Keratinocyte (primary cell): ENCODE results near the gene SYNE4. TPM values are rescaled to one million over a fixed set of nuclear protein-coding genes. Genes with fewer than 3 reads are reported as not detected.
"Not testable (repeated sequence)": the region's sequence is repeated elsewhere in the genome, so short reads cannot be mapped to it uniquely, and the experiment has no call there.

ENCODE experiments used
- DNase-seq: peaks from one replicate; pipeline ENCODE4 v3.0.0-alpha.2; 2011; ENCODE audit warnings: low read depth, missing footprints, low spot score
- FAIRE-seq: peaks from 2 replicates; lab custom pipeline; 2011; peaks lifted over from hg19 to GRCh38; lab: Jason Lieb, UNC
- H2AFZ ChIP-seq: 2 replicates; pipeline ENCODE4 v1.6.0; 2012; ENCODE audit warnings: low read length, control low read depth, inconsistent platforms; ENCODE audit not compliant: control insufficient read depth
- H3K27ac ChIP-seq: 2 replicates; pipeline ENCODE4 v1.5.1; 2011; ENCODE audit warnings: low read length; ENCODE audit not compliant: control insufficient read depth, insufficient read depth
- H3K27me3 ChIP-seq: 3 replicates; pipeline ENCODE4 v1.6.0; 2011; ENCODE audit warnings: low read length; ENCODE audit not compliant: control insufficient read depth, insufficient read depth; ENCODE audit errors: extremely low read depth
- H3K36me3 ChIP-seq, 2 experiments: 2 replicates in 1 of 2; 3 replicates in 1 of 2; pipeline ENCODE4 v1.5.1; 2011; ENCODE audit warnings: low read length in 2 of 2, mild to moderate bottlenecking in 1 of 2; ENCODE audit not compliant: control insufficient read depth in 2 of 2, insufficient read depth in 2 of 2; ENCODE audit errors: extremely low read depth in 1 of 2
- H3K4me1 ChIP-seq: 3 replicates; pipeline ENCODE4 v1.5.1; 2011; ENCODE audit warnings: low read length; ENCODE audit not compliant: control insufficient read depth, insufficient read depth; ENCODE audit errors: extremely low read depth
- H3K4me2 ChIP-seq: 3 replicates; pipeline ENCODE4 v1.6.0; 2011; ENCODE audit warnings: low read depth, low read length; ENCODE audit not compliant: control insufficient read depth, insufficient read depth; ENCODE audit errors: extremely low read depth
- H3K4me3 ChIP-seq, 3 experiments: fragments of 200-600 bp in 1 of 3; sonication (generic) in 1 of 3; 2 replicates in 2 of 3; 3 replicates in 1 of 3; pipeline ENCODE4 v1.5.1; 2011 to 2016; ENCODE audit warnings: low read length in 3 of 3, mild to moderate bottlenecking in 3 of 3, control low read depth in 2 of 3, inconsistent platforms in 1 of 3, low read depth in 1 of 3, mixed read lengths in 1 of 3, mixed run types in 1 of 3, moderate library complexity in 1 of 3; ENCODE audit not compliant: control insufficient read depth in 2 of 3, insufficient read depth in 2 of 3; ENCODE audit errors: extremely low read depth in 1 of 3
- H3K79me2 ChIP-seq: 2 replicates; pipeline ENCODE4 v1.6.0; 2012; ENCODE audit warnings: low read length; ENCODE audit not compliant: control insufficient read depth, insufficient read depth
- H3K9ac ChIP-seq: 3 replicates; pipeline ENCODE4 v1.6.0; 2011; ENCODE audit warnings: low read length; ENCODE audit not compliant: control insufficient read depth, insufficient read depth; ENCODE audit errors: extremely low read depth
- H3K9me1 ChIP-seq: 3 replicates; pipeline ENCODE4 v1.6.0; 2011; ENCODE audit warnings: low read length; ENCODE audit not compliant: control insufficient read depth, insufficient read depth; ENCODE audit errors: extremely low read depth
- H3K9me3 ChIP-seq: 2 replicates; pipeline ENCODE4 v1.5.1; 2012; ENCODE audit warnings: low read depth, low read length; ENCODE audit not compliant: control insufficient read depth
- H4K20me1 ChIP-seq: 3 replicates; pipeline ENCODE4 v1.6.0; 2011; ENCODE audit warnings: low read length; ENCODE audit not compliant: control insufficient read depth, insufficient read depth; ENCODE audit errors: extremely low read depth
- EZH2 ChIP-seq: IDR thresholded peaks from one replicate; pipeline ENCODE4 v1.6.1; 2012; ENCODE audit warnings: inconsistent platforms, mild to moderate bottlenecking, low read length, moderate library complexity
- dilution Hi-C: fragments of 300-500 bp; cut with MboI; formaldehyde crosslinking; loops from one replicate; pipeline ENCODE4 v1.7.0; 2020; ENCODE audit warnings: low sequenced_read_pairs; ENCODE audit not compliant: extremely low pct_ligation_motif_present
- polyA plus RNA-seq, 5 experiments: library from polyadenylated mRNA; depleted of rRNA in 3 of 5; stranded (reverse) in 3 of 5; stranded (forward) in 1 of 5; unstranded in 1 of 5; fragments of >200 nt; gene quantifications; 1 replicate in 1 of 5; 2 replicates in 3 of 5; 3 replicates in 1 of 5; pipeline versions ENCODE4 v1.2.1 to v1.2.3, GENCODE V29; 2011 to 2012; ENCODE audit warnings: missing spikeins in 2 of 5, low read depth in 1 of 5, low replicate concordance in 1 of 5
- TF ChIP-seq, protein P1 (sequence below), 3 experiments: IDR thresholded peaks in 1 of 3; conservative IDR thresholded peaks in 1 of 3; optimal IDR thresholded peaks in 1 of 3; 2 replicates in 2 of 3; 3 replicates in 1 of 3; pipeline versions ENCODE3 to v1.5.1; 2011; ENCODE audit warnings: low read length in 3 of 3, mild to moderate bottlenecking in 3 of 3, moderate library complexity in 2 of 3, control low read depth in 1 of 3, inconsistent platforms in 1 of 3; ENCODE audit not compliant: insufficient read depth in 2 of 3; ENCODE audit errors: extremely low read depth in 1 of 3

SYNE4 gene
- polyA plus RNA-seq, 1 donor (not counting 4 experiments of a cell fraction or from before 2014, with no cell fraction given), result 0.28 TPM

- H3K9me1 ChIP-seq, result no peaks in the 10 kb centered on the region
- no peaks in the 10 kb centered on the region for H3K36me3 ChIP-seq
- FAIRE-seq (no peak), DNase-seq (no peak)
- H3K4me1 ChIP-seq, result no peaks in the 10 kb centered on the region
- H4K20me1 ChIP-seq, result no peaks in the 10 kb centered on the region
- H2AFZ ChIP-seq, result no peak overlapping the region
- no peak overlapping the region for H3K9ac ChIP-seq
- no peaks in the 10 kb centered on the region for H3K9me3 ChIP-seq
- dilution Hi-C loops, result no loop called here
- no peak overlapping the region for H3K4me3 ChIP-seq
- no peak overlapping the region for H3K27ac ChIP-seq
- no peaks in the 10 kb centered on the region for H3K79me2 ChIP-seq
- peaks cover 8% of the 10 kb centered on the region for H3K27me3 ChIP-seq
- H3K4me2 ChIP-seq, result no peak overlapping the region
- no peak for TF ChIP-seq EZH2
- TF ChIP-seq, protein P1, sequence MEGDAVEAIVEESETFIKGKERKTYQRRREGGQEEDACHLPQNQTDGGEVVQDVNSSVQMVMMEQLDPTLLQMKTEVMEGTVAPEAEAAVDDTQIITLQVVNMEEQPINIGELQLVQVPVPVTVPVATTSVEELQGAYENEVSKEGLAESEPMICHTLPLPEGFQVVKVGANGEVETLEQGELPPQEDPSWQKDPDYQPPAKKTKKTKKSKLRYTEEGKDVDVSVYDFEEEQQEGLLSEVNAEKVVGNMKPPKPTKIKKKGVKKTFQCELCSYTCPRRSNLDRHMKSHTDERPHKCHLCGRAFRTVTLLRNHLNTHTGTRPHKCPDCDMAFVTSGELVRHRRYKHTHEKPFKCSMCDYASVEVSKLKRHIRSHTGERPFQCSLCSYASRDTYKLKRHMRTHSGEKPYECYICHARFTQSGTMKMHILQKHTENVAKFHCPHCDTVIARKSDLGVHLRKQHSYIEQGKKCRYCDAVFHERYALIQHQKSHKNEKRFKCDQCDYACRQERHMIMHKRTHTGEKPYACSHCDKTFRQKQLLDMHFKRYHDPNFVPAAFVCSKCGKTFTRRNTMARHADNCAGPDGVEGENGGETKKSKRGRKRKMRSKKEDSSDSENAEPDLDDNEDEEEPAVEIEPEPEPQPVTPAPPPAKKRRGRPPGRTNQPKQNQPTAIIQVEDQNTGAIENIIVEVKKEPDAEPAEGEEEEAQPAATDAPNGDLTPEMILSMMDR (optimal IDR thresholded peaks at IDR 0.05 in 1 of 3, IDR thresholded peaks at IDR 0.05 in 1 of 3, conservative IDR thresholded peaks at IDR 0.05 in 1 of 3; ENCODE audit: extremely low read depth in 1 of 3, insufficient read depth in 2 of 3, low read length in 3 of 3), result no peak
Measured at GRCh38 chr19:35983177-35983576, 25.4 kb downstream of the SYNE4 start.

GRCh38 chr19:35980997-35981396 lies 27.6 kb downstream of the SYNE4 start:
- H3K9me3 ChIP-seq, H4K20me1 ChIP-seq, DNase-seq, H3K9ac ChIP-seq, FAIRE-seq, H3K4me3 ChIP-seq, H3K9me1 ChIP-seq, H3K79me2 ChIP-seq, H3K27ac ChIP-seq, H3K27me3 ChIP-seq, H3K36me3 ChIP-seq, H3K4me2 ChIP-seq, dilution Hi-C loops, H2AFZ ChIP-seq, H3K4me1 ChIP-seq: not testable (repeated sequence)

GRCh38 chr19:35978832-35979365 lies 29.7 kb downstream of the SYNE4 start:
- dilution Hi-C loops, result no loop called here
- no peaks in the 10 kb centered on the region for H3K4me1 ChIP-seq
- FAIRE-seq, result no peak
- TF ChIP-seq, protein P1 (optimal IDR thresholded peaks at IDR 0.05 in 1 of 3, IDR thresholded peaks at IDR 0.05 in 1 of 3, conservative IDR thresholded peaks at IDR 0.05 in 1 of 3; ENCODE audit: extremely low read depth in 1 of 3, insufficient read depth in 2 of 3, low read length in 3 of 3), result no peak
- no peak for TF ChIP-seq EZH2
- H3K9me1 ChIP-seq, result no peaks in the 10 kb centered on the region
- H3K4me2 ChIP-seq, result no peak overlapping the region
- no peak overlapping the region for H2AFZ ChIP-seq
- no peaks in the 10 kb centered on the region for H4K20me1 ChIP-seq
- H3K4me3 ChIP-seq, result no peak overlapping the region
- H3K9ac ChIP-seq, result no peak overlapping the region
- DNase-seq, result no peak
- no peaks in the 10 kb centered on the region for H3K79me2 ChIP-seq
- no peaks in the 10 kb centered on the region for H3K9me3 ChIP-seq
- no peak overlapping the region for H3K27ac ChIP-seq
- peaks cover 6% of the 10 kb centered on the region for H3K27me3 ChIP-seq
- H3K36me3 ChIP-seq, result no peaks in the 10 kb centered on the region
